Measurements from ENCODE around the gene ERG. TPM values are rescaled to one million over a fixed set of nuclear protein-coding genes. Genes with fewer than 3 reads are reported as not detected.

ERG gene
- total and polyA plus RNA-seq, 4 donors, result 3.3 to 6.0 (median 4.1) TPM

- no peaks in the 10 kb centered on the region for H3K36me3 ChIP-seq (ENCODE audit: control insufficient read depth in 4 of 4, insufficient read depth in 3 of 4, low read depth in 1 of 4, low read length in 3 of 4)
- DNase-seq (ENCODE audit: low spot score), result no peak
- no peak overlapping the region for H3K27ac ChIP-seq (ENCODE audit: low read depth in 1 of 2, low read length in 2 of 2)
- no peak overlapping the region for H3K4me3 ChIP-seq (ENCODE audit: low read depth in 1 of 3, low read length in 3 of 3)
- no peaks in the 10 kb centered on the region for H3K4me1 ChIP-seq (ENCODE audit: control insufficient read depth in 4 of 4, insufficient read depth in 4 of 4, low read length in 3 of 4)
- no peak for TF ChIP-seq REST (IDR thresholded peaks at IDR 0.05)
- TF ChIP-seq, protein P1, sequence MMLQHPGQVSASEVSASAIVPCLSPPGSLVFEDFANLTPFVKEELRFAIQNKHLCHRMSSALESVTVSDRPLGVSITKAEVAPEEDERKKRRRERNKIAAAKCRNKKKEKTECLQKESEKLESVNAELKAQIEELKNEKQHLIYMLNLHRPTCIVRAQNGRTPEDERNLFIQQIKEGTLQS (IDR thresholded peaks at IDR 0.05), result no peak
- TF ChIP-seq, protein P2, sequence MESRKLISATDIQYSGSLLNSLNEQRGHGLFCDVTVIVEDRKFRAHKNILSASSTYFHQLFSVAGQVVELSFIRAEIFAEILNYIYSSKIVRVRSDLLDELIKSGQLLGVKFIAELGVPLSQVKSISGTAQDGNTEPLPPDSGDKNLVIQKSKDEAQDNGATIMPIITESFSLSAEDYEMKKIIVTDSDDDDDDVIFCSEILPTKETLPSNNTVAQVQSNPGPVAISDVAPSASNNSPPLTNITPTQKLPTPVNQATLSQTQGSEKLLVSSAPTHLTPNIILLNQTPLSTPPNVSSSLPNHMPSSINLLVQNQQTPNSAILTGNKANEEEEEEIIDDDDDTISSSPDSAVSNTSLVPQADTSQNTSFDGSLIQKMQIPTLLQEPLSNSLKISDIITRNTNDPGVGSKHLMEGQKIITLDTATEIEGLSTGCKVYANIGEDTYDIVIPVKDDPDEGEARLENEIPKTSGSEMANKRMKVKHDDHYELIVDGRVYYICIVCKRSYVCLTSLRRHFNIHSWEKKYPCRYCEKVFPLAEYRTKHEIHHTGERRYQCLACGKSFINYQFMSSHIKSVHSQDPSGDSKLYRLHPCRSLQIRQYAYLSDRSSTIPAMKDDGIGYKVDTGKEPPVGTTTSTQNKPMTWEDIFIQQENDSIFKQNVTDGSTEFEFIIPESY (IDR thresholded peaks at IDR 0.05), result no peak
- no peak for TF ChIP-seq EGR1 (IDR thresholded peaks at IDR 0.05; ENCODE audit: low read depth in 2 of 2)
- no peak for TF ChIP-seq FOXA1 (IDR thresholded peaks at IDR 0.05)
- no peak for TF ChIP-seq YY1 (IDR thresholded peaks at IDR 0.05)
- TF ChIP-seq SP1 (IDR thresholded peaks at IDR 0.05), result no peak
- no peak for TF ChIP-seq HNF4G (IDR thresholded peaks at IDR 0.05)
- TF ChIP-seq FOXA2 (IDR thresholded peaks at IDR 0.05), result no peak
- TF ChIP-seq RXRA (IDR thresholded peaks at IDR 0.05), result no peak
- no peak for TF ChIP-seq HNF4A (conservative IDR thresholded peaks at IDR 0.05)
- TF ChIP-seq, protein P3, sequence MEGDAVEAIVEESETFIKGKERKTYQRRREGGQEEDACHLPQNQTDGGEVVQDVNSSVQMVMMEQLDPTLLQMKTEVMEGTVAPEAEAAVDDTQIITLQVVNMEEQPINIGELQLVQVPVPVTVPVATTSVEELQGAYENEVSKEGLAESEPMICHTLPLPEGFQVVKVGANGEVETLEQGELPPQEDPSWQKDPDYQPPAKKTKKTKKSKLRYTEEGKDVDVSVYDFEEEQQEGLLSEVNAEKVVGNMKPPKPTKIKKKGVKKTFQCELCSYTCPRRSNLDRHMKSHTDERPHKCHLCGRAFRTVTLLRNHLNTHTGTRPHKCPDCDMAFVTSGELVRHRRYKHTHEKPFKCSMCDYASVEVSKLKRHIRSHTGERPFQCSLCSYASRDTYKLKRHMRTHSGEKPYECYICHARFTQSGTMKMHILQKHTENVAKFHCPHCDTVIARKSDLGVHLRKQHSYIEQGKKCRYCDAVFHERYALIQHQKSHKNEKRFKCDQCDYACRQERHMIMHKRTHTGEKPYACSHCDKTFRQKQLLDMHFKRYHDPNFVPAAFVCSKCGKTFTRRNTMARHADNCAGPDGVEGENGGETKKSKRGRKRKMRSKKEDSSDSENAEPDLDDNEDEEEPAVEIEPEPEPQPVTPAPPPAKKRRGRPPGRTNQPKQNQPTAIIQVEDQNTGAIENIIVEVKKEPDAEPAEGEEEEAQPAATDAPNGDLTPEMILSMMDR (IDR thresholded peaks at IDR 0.05; ENCODE audit: low read depth, low read length, missing input control), result no peak
- no peak for TF ChIP-seq JUND (IDR thresholded peaks at IDR 0.05)
- no peak for TF ChIP-seq MAX (IDR thresholded peaks at IDR 0.05)
- TF ChIP-seq NR2F2 (IDR thresholded peaks at IDR 0.05), result no peak
- TF ChIP-seq GABPA (IDR thresholded peaks at IDR 0.05 in 1 of 2, conservative IDR thresholded peaks at IDR 0.05 in 1 of 2), result no peak
- no peak for TF ChIP-seq RAD21 (IDR thresholded peaks at IDR 0.05)
- TF ChIP-seq TAF1 (conservative IDR thresholded peaks at IDR 0.05), result no peak
- no peak overlapping the region for H3K9ac ChIP-seq (ENCODE audit: low read depth in 1 of 2, low read length in 2 of 2)
- no peaks in the 10 kb centered on the region for H3K9me3 ChIP-seq (ENCODE audit: control insufficient read depth in 4 of 4, low read length in 3 of 4)
- H3K27me3 ChIP-seq (ENCODE audit: control insufficient read depth in 4 of 4, insufficient read depth in 4 of 4, low read length in 3 of 4), result peaks cover 0 to 12% (median 4%) of the 10 kb centered on the region in 4 donors
- WGBS, result 31% methylated on average over 4 of the region's 4 CpGs
Measured at GRCh38 chr21:38524168-38525153, 26.2 kb upstream of the ERG start.
